ENCODE results near the gene ATG7. TPM values are rescaled to one million over a fixed set of nuclear protein-coding genes. Genes with fewer than 3 reads are reported as not detected.

ATG7 gene
- total and polyA plus RNA-seq, 11 donors, result 4.4 to 45.1 (median 14.4) TPM

DNA sequence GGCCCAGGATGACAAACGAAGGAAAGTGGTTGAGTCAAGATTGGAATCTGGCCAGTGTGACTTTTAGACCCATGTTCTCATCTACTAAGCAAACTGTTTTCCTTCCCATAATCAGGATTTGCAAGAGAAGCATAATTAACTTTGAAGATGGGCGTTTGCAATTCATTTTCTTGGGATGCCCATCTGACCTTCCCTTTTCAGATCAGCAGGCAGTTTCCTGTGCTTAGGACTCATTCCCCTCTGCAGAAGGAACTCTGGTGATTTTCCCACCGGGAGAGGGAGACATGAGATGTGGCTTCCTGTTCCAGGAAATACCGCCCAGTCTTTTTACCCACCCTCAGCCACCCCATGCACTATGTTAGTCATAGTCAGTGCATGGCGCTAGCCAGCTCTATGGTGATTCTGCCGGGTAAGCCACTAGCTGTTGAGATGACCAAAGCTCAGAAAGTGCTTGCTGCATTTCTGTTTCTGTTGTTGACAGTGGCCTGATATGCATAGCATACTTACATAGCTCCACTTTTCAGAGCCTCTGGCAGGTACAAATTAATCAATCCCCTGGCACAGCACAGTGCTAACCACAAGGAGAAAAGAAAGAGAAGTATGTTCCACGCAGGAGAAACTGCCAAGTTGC, 242.1 kb downstream of the ATG7 start:
- 23 to 38% (median 33%) methylated on average over 7 of the region's 7 CpGs for WGBS, 4 donors

DNA sequence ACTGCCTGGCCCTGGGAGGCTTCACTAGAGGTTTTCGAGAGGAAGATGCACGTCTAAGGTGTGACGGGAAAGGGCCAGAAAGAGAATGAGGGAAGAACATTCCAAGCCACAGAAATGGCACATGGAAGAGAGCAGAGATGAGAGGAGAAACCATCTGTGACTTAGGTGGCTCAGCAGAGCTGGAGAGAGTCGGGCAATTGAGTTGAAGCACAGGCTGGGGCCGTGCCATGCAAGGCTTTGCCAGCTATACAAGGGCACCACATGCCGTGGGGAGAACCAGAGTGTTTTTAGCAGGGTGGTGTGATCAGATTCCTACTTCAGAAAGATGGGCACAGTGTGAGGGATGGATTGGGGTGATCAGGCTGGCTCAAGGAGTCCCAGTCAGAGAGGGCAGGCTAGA, 245.4 kb downstream of the ATG7 start:
- no peaks in the 10 kb centered on the region for H3K36me3 ChIP-seq
- TF ChIP-seq, protein P1, sequence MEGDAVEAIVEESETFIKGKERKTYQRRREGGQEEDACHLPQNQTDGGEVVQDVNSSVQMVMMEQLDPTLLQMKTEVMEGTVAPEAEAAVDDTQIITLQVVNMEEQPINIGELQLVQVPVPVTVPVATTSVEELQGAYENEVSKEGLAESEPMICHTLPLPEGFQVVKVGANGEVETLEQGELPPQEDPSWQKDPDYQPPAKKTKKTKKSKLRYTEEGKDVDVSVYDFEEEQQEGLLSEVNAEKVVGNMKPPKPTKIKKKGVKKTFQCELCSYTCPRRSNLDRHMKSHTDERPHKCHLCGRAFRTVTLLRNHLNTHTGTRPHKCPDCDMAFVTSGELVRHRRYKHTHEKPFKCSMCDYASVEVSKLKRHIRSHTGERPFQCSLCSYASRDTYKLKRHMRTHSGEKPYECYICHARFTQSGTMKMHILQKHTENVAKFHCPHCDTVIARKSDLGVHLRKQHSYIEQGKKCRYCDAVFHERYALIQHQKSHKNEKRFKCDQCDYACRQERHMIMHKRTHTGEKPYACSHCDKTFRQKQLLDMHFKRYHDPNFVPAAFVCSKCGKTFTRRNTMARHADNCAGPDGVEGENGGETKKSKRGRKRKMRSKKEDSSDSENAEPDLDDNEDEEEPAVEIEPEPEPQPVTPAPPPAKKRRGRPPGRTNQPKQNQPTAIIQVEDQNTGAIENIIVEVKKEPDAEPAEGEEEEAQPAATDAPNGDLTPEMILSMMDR (IDR thresholded peaks at IDR 0.05), result no peak
- TF ChIP-seq POLR2A (IDR thresholded peaks at IDR 0.05), result no peak
- ATAC-seq (no peak), DNase-seq (no peak)
- no peak overlapping the region for H3K27ac ChIP-seq
- no peaks in the 10 kb centered on the region for H3K9me3 ChIP-seq
- no peaks in the 10 kb centered on the region for H3K27me3 ChIP-seq
- H3K4me3 ChIP-seq, result no peak overlapping the region
- H3K4me1 ChIP-seq, result peaks cover 0 to 26% (median 19%) of the 10 kb centered on the region in 12 donors
- 84 to 93% (median 88%) methylated on average over 6 of the region's 6 CpGs for WGBS, 4 donors
- intact Hi-C loops (cut with DNase I), result loop anchor here in 1 of 10 donors (5.0 kb wide), 1 partner anchor 55 kb away; no protein-coding TSS in a partner anchor

More for the DNA sequence above, 242.1 kb downstream of the ATG7 start:
- intact Hi-C loops (cut with DNase I), result loop anchor here in 1 of 10 donors (5.0 kb wide), 1 partner anchor 128 kb away; the partner anchor contains the start of gene VGLL4
- H3K27ac ChIP-seq, result peak overlapping the region in 11 of 12 donors; percentile 13 to 79 (median 63)
- peak in 4 of 5 donors; percentile 36 to 63 (median 58) for DNase-seq
- peak; percentile 49 to 92 (median 86) for ATAC-seq
- no peak for TF ChIP-seq POLR2A (IDR thresholded peaks at IDR 0.05)
- TF ChIP-seq, protein P1 (IDR thresholded peaks at IDR 0.05), result peak in 1 of 12 donors; percentile 42
- H3K9me3 ChIP-seq, result no peaks in the 10 kb centered on the region
- no peak overlapping the region for H3K4me3 ChIP-seq
- no peaks in the 10 kb centered on the region for H3K27me3 ChIP-seq
- H3K4me1 ChIP-seq, result peaks cover 8 to 40% (median 32%) of the 10 kb centered on the region in 12 donors
- H3K36me3 ChIP-seq, result no peaks in the 10 kb centered on the region

DNA sequence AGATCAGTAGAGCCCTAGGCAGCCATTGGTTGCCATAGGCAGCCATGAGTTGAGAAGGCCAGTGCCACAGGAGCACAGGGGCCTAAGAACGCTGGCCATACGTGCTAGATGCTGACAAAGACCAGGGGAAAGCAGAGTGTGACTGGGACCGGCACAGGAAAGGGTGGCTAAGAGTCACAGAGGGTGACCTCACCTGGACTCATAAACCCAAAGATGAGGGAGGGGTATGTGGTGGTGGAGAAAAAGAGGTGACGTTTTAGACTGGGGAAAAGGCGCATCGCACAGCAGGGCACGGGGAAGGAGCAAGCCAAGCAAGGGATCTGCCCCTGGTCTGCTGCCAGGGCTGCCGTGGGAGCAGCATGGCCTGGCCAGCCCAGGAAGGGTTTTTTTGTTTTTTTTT, 249.0 kb downstream of the ATG7 start:
- DNase-seq, result no peak
- Histone ChIP-seq H3K9me3 (no peaks in the 10 kb centered on the region), H3K36me3 (no peaks in the 10 kb centered on the region), H3K27ac (no peak overlapping the region), H3K27me3 (no peaks in the 10 kb centered on the region), H3K4me3 (no peak overlapping the region), H3K4me1 (peaks cover 0 to 14% (median 3%) of the 10 kb centered on the region in 12 donors)
- no peak for ATAC-seq
- TF ChIP-seq POLR2A (IDR thresholded peaks at IDR 0.05), result no peak
- TF ChIP-seq, protein P1 (IDR thresholded peaks at IDR 0.05), result no peak
- 95 to 98% (median 95%) methylated on average over 8 of the region's 8 CpGs for WGBS, 4 donors
- intact Hi-C loops (cut with DNase I), result no loop called here

DNA sequence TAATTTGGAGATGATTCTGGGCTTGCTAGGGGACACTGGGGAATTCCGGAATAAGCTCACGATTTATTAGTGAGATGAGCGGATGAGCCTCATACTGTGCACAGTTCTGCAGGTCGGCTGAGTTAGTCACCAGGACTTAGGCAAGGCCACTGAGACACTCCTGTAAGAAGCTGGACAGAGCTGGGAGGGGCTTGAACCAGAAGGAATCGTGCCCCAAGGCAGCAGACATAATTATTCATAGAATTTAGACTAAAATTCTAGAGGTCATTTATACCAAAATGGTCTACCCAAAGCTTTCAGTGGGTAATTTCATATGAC, 250.2 kb downstream of the ATG7 start:
- intact Hi-C loops (cut with DNase I), result no loop called here
- Histone ChIP-seq H3K27me3 (no peaks in the 10 kb centered on the region), H3K36me3 (no peaks in the 10 kb centered on the region), H3K4me3 (no peak overlapping the region), H3K4me1 (peaks cover 0 to 14% (median 3%) of the 10 kb centered on the region in 12 donors), H3K27ac (no peak overlapping the region), H3K9me3 (no peaks in the 10 kb centered on the region)
- TF ChIP-seq, protein P1 (IDR thresholded peaks at IDR 0.05), result no peak
- no peak for TF ChIP-seq POLR2A (IDR thresholded peaks at IDR 0.05)
- ATAC-seq (no peak), DNase-seq (peak in 1 of 5 donors; percentile 1)
- 93 to 99% (median 96%) methylated on average over 5 of the region's 5 CpGs for WGBS, 4 donors

Measured in heart left ventricle (tissue), 16 donors.